ENCODE measurements around the gene C5orf46.

- TF ChIP-seq CTCF (IDR thresholded peaks at IDR 0.05) (no peak), POLR2A (IDR thresholded peaks at IDR 0.05) (no peak)
Measured at GRCh38 chr5:147918101-147918685, 11.9 kb upstream of the C5orf46 start.

All from tibial nerve (tissue), 3 donors.